ENCODE results near the gene C19orf18. TPM values are rescaled to one million over a fixed set of nuclear protein-coding genes. Genes with fewer than 3 reads are reported as not detected.

The C19orf18 gene
- total RNA-seq, 1 experiment from 2014 or later: 0.98 TPM

- peak overlapping the region; percentile 88 to 90 for H3K4me3 ChIP-seq (ENCODE audit: low read depth in 2 of 2, low read length in 2 of 2)
- no peaks in the 10 kb centered on the region for H3K36me3 ChIP-seq (ENCODE audit: control insufficient read depth, insufficient read depth, low read length)
- ChIA-PET CTCF (no interaction called here), POLR2A (no interaction called here)
- peak overlapping the region; percentile 78; the same call in 1 of the 2 replicates for H3K27ac ChIP-seq (ENCODE audit: low read length)
- no peaks in the 10 kb centered on the region for H3K27me3 ChIP-seq (ENCODE audit: control insufficient read depth, insufficient read depth, low read length)
- BruUV-seq (replicated peaks): TSS peak; percentile 84
- ATAC-seq (no peak), DNase-seq (ENCODE audit: low read depth, low spot score) (no peak)
- H3K4me1 ChIP-seq (ENCODE audit: control insufficient read depth, insufficient read depth, low read length): no peaks in the 10 kb centered on the region
- in situ Hi-C loops (cut with HindIII; ENCODE audit: low pct_unique_long_range_greater_than_20kb, low sequenced_read_pairs): no loop called here
- intact Hi-C loops (cut with micrococcal nuclease; ENCODE audit: unreplicated experiment): no loop called here
- H3K9me3 ChIP-seq (ENCODE audit: control insufficient read depth, insufficient read depth, low read depth, low read length): peaks cover 58% of the 10 kb centered on the region
- TF ChIP-seq POLR2AphosphoS5 (IDR thresholded peaks at IDR 0.05; ENCODE audit: low read depth, low read length): no peak
- TF ChIP-seq, protein P1, sequence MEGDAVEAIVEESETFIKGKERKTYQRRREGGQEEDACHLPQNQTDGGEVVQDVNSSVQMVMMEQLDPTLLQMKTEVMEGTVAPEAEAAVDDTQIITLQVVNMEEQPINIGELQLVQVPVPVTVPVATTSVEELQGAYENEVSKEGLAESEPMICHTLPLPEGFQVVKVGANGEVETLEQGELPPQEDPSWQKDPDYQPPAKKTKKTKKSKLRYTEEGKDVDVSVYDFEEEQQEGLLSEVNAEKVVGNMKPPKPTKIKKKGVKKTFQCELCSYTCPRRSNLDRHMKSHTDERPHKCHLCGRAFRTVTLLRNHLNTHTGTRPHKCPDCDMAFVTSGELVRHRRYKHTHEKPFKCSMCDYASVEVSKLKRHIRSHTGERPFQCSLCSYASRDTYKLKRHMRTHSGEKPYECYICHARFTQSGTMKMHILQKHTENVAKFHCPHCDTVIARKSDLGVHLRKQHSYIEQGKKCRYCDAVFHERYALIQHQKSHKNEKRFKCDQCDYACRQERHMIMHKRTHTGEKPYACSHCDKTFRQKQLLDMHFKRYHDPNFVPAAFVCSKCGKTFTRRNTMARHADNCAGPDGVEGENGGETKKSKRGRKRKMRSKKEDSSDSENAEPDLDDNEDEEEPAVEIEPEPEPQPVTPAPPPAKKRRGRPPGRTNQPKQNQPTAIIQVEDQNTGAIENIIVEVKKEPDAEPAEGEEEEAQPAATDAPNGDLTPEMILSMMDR (IDR thresholded peaks at IDR 0.05): no peak
Measured at GRCh38 chr19:57946316-57946715, 28.0 kb downstream of the C19orf18 start.

GRCh38 chr19:57941593-57941992 is 32.7 kb downstream of the C19orf18 start:
- ChIA-PET POLR2A (no interaction called here), CTCF (no interaction called here)
- intact Hi-C loops (cut with micrococcal nuclease; ENCODE audit: unreplicated experiment) (no loop called here), in situ Hi-C loops (cut with HindIII; ENCODE audit: low pct_unique_long_range_greater_than_20kb, low sequenced_read_pairs) (no loop called here)
- DNase-seq (ENCODE audit: low read depth, low spot score) (no peak), ATAC-seq (no peak)
- H3K4me1 ChIP-seq (ENCODE audit: control insufficient read depth, insufficient read depth, low read length): no peaks in the 10 kb centered on the region
- no peak overlapping the region for H3K27ac ChIP-seq (ENCODE audit: low read length)
- no TSS peak for BruUV-seq (replicated peaks)
- no peak overlapping the region for H3K4me3 ChIP-seq (ENCODE audit: low read depth in 2 of 2, low read length in 2 of 2)
- H3K27me3 ChIP-seq (ENCODE audit: control insufficient read depth, insufficient read depth, low read length): no peaks in the 10 kb centered on the region
- H3K9me3 ChIP-seq (ENCODE audit: control insufficient read depth, insufficient read depth, low read depth, low read length): peaks cover 71% of the 10 kb centered on the region
- no peak for TF ChIP-seq TCF7L2 (IDR thresholded peaks at IDR 0.05; ENCODE audit: low read depth, low read length)
- TF ChIP-seq POLR2AphosphoS5 (IDR thresholded peaks at IDR 0.05; ENCODE audit: low read depth, low read length): no peak
- TF ChIP-seq SIN3A (IDR thresholded peaks at IDR 0.05; ENCODE audit: borderline replicate concordance, insufficient read depth, low read depth, low read length): no peak
- TF ChIP-seq, protein P2, sequence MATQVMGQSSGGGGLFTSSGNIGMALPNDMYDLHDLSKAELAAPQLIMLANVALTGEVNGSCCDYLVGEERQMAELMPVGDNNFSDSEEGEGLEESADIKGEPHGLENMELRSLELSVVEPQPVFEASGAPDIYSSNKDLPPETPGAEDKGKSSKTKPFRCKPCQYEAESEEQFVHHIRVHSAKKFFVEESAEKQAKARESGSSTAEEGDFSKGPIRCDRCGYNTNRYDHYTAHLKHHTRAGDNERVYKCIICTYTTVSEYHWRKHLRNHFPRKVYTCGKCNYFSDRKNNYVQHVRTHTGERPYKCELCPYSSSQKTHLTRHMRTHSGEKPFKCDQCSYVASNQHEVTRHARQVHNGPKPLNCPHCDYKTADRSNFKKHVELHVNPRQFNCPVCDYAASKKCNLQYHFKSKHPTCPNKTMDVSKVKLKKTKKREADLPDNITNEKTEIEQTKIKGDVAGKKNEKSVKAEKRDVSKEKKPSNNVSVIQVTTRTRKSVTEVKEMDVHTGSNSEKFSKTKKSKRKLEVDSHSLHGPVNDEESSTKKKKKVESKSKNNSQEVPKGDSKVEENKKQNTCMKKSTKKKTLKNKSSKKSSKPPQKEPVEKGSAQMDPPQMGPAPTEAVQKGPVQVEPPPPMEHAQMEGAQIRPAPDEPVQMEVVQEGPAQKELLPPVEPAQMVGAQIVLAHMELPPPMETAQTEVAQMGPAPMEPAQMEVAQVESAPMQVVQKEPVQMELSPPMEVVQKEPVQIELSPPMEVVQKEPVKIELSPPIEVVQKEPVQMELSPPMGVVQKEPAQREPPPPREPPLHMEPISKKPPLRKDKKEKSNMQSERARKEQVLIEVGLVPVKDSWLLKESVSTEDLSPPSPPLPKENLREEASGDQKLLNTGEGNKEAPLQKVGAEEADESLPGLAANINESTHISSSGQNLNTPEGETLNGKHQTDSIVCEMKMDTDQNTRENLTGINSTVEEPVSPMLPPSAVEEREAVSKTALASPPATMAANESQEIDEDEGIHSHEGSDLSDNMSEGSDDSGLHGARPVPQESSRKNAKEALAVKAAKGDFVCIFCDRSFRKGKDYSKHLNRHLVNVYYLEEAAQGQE (IDR thresholded peaks at IDR 0.05; ENCODE audit: insufficient read depth in 1 of 2, low read depth in 2 of 2, low read length in 1 of 2): no peak
- TF ChIP-seq, protein P1 (IDR thresholded peaks at IDR 0.05): no peak
- no peaks in the 10 kb centered on the region for H3K36me3 ChIP-seq (ENCODE audit: control insufficient read depth, insufficient read depth, low read length)
